HG02970 (cell line): ENCODE data around the gene MYMX.
"Not testable (repeated sequence)": the region's sequence is repeated elsewhere in the genome, so short reads cannot be mapped to it uniquely, and the experiment has no call there.

Source experiments
- ATAC-seq: cut with Tn5 transposase; IDR thresholded peaks from one replicate; pipeline ENCODE4 v1.9.1; 2021; ENCODE audit warnings: mild to moderate bottlenecking, moderate library complexity, moderate number of reproducible peaks; ENCODE audit not compliant: unreplicated experiment, low FRiP score

MYMX gene

DNA sequence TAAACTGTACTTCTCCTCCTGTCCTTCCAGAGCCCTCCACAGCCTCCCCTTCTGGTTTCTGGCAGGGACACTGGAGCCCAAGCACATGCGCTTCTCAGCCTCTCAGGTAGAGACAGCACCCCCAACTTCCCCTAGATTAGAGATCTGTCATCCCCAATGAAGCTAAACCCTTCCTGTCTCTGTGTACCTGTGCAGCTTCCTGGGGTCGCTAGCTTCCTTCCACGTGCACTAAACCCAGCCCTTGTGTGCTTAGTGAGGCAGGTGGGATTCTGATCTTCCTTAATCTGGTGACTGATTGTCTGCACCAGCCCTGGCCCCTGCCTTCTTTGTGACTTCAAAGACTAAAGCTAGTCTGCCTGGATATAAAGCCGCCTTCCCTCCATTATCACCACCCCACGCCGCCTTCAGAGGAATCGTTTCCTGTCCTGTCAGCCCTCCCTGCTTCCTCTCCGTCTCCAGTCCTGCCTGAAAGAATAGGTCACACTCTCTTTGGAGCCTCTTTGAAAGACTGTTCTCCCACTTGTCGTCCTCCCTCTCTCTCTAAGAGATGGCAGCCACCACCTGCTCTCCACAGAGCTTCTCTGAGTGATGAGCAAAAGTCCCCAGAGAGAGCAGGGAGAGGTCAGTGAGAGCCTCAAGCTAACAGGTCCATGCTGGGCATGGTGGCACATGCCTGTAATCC, 30.6 kb upstream of the MYMX start:
- ATAC-seq = no peak

DNA sequence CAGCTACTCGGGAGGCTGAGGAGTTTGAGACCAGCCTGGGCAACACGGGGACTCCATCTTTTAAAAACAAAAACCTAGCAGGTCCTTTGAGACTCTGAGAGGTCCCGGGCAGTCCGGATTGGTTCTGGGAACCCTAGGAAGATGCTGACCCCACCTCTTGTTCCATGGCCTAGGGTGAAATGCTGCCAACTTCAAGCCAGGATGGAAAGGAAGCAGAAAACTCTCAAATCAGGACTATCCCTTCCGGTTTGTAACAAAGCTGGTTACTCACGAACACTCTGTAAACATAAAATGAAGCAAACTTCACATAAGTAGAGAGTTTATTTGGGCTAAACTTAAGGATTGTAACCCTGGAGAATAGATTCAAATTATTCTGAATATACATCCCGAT, 30.1 kb upstream of the MYMX start:
- no peak for ATAC-seq

DNA sequence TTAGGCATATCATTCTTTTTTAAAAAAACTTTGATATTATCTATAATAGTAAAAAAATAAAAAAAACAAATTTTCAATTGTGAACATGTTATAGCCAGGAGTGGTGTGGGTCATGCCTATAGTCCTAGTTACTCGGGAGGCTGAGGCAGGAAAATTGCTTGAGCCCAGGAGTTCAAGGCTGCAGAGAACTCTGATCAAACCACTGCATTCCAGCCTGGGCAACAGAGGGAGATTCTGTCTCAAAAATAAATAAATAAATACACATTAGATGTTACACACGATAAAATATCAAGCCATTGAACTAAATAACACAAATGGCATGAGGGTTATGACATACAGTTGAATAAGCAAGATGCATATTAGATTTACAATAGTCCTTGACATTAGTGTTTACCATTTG, 27.9 kb upstream of the MYMX start:
- no peak for ATAC-seq

DNA sequence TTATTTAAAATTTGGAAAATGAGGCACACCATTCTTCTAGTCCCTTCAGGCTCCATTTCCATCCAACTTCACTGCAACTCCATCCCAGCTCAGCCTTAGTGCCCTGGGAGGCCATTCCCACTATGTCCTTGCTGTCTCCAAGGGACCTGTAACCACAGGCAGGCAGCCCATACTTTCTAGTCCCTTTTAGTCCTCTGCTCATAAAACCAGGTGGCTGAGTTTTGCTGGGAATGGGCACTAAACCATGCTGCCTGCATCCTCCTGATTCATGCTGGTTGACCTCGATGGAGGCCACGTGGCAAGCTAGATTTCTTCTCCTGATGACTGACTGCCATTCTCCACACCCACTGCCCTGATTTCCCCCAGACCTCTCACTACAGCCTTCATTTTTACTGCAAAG, 27.5 kb upstream of the MYMX start:
- ATAC-seq = no peak

DNA sequence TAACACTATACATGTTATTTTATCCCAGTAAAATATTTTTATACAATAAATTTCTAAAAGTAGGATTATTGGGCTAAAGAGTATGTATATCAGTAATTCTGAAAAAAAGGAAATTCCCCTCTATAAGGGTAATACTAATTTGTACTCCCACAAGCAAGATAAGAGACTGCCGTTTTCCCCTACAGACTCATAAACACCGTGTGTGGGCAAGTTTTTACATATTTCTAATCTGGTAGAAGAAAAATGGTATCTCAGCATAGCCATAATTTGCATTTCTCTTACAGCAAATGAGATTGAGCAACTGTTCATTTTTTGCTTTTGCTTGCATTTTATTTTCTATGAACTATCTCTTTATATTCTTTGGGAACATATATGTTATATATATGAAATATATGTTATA, 26.0 kb upstream of the MYMX start:
- no peak for ATAC-seq

DNA sequence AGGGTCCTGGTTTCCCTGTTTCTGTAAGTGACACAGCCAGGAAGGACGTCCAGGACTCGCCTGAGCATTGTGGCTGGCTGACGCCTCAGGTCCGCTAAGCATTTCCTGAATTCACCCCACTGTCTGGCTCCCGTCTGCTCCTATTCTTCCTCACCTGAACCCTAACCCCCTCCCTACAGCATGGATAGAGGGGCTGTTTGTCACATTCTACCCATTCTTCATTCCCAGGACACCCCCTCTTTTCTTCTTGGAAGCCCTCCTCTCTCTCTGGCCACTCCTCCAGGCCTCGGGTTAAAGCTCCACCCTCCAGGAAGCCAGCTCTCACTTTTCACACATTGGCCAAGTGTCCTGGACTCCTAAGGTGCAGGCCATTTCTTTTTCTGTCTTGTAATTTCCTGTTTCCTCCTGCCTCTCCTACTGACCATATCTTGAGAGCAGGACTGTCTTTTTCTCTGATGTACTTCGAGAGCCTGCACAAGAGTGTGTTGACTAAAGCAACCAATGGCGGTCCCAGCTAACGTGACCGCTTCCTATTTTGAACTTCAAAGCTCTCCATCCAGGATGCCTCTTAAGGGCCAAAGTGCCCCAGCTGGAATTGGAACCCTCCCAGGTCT, 24.2 kb upstream of the MYMX start:
- no peak for ATAC-seq

DNA sequence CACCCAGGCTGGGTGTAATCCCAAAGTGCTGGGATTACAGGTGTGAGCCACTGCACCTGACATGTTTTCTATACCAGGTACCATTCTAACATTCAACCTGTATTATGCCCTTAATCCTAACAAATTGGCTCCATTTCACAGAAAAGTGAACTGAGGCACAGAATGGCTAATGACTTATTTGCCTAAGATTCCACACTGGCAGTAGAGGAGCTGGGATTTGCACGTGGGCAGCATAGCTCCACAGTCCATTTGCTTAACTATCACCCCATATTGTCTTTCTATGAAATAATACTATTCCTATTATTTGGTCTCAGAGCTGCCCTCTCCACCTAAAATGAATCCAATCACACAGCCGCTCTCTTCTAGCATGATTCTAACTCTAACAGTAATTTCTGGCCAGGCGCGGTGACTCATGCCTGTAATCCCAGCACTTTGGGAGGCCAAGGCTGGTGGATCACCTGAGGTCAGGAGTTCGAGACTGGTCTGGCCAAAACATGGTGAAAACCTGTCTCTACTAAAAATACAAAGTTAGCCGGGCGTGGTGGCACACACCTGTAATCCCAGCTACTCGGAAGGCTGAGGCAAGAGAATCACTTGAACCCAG, 23.3 kb upstream of the MYMX start:
- no peak for ATAC-seq

DNA sequence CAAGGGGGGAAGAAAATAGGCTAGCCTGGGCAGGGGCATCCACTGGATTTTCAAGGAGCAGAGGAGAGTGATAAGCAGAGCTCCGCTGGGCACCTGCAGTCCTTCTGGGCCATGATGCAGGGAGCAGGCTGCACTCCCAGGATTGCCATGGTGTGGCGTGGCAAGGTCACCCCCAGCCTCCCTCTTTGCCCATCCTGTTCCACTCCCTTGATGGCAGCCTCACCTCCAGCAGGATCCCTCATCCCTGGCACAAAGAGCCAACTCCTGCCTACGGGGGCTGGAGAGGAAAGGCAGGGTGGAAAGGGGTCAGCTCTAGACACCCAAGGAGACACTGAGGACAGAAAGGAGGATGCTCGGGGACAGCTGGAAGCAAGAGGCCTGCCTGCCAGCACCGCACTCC, 22.4 kb upstream of the MYMX start:
- ATAC-seq = no peak

DNA sequence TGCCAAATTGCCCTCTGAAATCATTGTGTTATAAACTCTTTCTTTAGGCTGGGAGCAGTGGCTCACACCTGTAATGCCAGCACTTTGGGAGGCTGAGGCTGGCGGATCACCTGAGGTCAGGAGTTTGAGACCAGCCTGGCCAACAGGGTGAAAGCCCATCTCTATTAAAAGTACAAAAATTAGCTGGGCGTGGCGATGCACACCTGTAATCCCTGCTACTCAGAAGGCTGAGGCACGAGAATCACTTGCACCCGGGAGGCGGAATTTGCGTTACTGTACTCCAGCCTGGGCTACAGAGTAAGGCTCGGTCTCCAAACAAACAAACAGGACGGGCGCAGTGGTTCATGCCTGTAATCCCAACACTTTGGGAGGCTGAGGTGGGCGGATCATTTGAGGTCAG, 20.4 kb upstream of the MYMX start:
- ATAC-seq = not testable (repeated sequence)

DNA sequence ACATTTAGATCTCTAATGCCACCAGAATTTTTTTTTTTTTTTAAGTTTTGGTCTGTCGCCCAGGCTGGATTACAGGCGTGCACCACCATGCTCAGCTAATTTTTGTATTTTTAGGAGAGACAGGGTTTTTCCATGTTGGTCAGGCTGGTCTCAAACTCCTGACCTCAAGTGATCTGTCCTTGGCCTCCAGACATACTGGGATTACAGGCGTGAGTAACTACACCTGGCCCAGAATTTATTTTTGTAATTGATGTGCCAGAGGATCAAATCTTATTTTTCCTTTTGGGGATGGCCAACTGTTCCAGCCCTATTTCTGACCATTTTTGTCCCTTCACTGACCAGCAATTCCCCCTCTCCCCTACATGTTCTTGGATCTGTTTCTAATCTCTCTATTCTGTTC, 18.0 kb upstream of the MYMX start:
- ATAC-seq = no peak

DNA sequence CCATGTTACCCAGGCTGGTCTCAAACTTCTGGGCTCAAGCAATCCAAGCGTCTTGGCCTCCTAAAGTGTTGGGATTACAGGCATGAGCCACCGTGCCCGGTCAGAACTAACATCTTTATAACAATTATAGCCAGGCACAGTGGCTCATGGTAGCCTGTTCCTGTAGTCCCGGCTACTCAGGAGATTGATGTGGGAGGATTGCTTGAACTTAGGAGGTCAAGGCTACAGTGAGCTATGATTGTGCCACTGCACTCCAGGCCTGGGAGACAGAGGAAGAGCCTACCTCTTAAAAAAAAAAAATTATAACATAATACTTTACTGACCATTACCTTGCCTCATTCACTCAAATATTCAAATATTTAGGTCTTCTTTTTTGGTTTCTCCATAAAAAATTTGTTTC, 16.8 kb upstream of the MYMX start:
- ATAC-seq = no peak

DNA sequence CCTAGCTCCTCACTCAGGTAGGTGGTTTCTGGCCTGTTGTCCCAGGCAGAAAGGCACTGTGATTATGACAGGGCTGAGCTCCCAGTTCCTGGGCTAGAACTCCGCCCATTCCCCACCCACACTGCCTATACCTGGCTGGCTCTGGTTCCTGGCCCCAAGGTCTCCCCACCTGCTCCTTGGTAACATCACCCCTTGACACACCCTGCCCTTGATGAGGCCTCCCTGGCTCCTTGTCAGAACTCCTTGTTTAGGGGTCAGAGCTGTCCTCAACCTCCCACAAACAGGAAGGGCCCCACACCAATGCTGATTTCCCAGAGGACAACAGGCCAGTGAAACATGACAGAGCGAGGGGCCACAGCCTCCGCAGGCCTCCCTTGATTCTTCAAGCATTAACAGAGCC, 15.5 kb upstream of the MYMX start:
- ATAC-seq = no peak

DNA sequence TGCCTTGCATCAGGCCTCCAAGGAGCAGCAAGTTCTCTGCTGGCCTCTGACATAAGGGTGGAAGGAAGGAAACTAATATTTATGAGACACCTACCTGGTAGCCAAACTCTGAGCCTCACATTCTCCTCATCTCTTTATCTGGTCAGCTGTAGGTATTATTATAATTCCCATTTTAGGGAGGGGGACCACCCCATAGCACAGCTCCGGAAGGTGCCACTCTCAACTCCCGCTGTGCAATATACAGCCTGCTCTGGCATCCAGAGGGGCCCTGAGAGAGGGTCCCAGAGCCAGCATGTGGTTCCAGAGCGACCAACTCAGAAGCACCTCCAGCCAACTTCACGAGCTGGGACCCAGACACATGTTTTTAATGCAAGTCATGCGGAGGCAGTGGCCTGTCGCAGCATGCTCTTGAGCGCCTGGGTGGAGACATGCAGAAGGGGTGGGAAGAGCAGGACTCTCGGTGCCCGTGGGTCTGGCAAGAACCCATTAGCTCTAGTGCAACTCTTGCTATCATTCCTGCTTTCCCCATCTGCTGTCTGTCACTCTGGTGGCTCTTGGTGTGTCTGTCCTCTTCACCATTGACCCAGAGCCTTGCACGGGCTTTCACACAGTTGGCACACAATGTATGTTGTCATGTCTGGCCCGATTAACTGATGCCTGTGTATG, 15.0 kb upstream of the MYMX start:
- ATAC-seq = no peak

DNA sequence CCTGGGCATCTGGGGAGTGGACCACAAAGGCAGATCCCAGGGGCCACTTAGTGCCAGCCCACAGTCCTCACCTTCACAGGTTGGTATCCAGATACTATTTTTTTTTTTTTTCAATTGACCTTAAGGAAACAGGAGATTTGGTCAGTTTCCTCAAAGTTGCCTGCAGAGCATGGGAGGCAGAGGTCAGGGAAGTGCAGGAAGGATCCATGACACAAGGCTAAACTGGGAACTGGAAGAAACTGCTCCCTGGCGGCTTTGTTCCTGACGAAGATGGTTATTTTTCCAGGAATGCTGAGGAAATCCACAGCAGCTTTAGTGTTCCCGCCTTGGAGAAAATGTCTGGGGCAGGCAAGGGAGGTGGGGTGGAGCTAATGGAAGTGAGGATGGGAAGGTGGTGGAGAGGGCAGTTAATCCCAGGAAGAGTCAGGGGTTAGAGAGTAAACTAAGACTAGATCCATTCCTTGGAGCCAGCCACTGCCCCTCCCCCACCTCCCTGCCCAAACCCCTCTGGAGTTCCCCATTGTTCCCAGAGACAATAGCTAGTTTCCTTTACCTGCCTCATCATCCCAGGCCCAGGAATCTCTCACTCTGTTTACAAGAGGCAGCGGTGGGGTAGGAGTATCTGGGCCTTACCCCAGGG, 14.3 kb upstream of the MYMX start:
- no peak for ATAC-seq

DNA sequence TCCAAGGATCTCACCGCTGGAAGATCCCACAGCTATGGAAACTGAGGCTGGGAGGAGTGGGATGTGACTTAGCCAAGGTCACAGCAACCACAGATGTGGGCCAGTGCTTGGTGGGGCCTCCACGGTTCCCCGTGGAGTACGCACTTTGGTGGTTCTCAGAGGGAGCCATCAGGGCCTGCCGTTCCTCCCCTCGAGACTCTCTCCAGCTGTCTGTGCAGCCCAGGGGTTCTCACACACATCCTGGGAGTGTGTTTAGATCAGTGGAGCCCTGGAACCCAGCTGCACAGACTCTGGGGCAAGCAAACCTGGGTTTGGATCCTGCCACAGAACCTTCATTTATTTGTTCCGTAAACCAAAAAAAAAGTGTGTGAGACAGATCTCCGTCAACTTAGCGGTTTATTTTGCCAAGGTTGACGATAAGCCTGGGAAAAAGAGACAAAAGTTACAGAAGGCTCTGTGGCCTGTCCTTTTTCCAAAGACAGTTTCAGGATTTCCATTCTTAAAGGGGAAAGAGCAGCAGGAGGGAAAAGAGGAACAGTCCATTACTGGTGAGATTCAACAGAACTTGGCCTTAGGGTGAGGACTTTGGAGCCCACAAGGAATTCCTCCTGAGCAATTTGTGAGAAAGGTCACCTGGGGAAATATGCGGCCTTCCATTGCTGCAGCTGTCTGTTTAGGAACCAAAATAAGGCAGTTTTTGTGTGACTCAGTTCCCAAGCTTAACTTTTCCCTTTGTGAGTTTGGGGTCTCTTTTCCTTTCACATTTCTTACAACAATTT, 13.6 kb upstream of the MYMX start:
- ATAC-seq = no peak

DNA sequence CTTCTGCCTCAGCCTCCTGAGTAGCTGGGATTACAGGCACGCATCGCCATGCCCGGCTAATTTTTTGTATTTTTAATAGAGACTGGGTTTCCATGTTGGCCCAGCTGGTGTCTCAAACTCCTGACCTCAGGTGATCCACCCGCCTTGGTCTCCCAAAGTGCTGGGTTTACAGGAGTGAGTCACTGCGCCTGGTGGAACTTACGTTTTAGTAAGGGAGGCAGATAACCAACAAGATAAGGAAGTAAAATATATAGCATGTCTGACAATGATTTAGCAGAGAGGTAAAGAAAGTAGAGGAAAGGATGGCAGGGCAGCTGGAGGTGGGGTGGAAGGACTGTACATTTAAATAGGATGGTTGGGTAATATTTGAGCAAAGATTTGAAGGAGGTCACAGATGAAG, 12.8 kb upstream of the MYMX start:
- no peak for ATAC-seq

DNA sequence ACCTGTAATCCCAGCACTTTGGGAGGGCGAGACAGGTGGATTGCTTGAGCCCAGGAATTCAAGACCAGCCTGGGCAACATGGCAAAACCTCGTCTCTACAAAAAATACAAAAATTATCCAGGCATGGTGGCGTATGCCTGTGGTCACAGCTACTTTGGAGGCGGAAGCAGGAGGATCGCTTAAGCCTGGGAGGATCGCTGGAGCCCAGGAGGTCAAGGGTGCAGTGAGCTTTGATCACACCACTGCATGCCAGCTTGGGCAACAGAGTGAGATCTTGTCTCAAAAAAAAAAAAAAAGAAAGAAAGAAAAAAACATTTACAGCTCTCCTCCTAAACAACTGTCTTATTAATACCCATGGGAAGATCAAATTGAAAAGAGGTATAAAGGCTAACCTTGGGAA, 8.8 kb upstream of the MYMX start:
- no peak for ATAC-seq

DNA sequence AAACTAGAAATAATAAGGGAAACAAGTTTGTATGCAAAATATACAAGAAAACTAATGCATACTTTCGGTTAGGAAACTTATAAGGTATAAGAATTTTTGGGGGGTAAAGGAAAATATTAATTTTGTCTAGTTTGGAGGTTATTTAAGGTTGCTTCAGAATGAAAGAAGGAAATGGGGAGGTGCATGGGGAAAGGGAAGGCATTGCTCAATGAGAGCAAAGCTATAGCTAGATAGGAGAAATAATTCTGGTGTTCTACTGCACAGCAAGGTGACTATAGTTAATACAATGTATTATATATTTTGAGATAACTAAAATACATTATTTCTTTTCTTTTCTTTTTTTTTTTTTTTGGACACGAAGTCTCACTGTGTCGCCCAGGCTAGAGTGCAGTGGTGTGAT, 5.4 kb upstream of the MYMX start:
- no peak for ATAC-seq

DNA sequence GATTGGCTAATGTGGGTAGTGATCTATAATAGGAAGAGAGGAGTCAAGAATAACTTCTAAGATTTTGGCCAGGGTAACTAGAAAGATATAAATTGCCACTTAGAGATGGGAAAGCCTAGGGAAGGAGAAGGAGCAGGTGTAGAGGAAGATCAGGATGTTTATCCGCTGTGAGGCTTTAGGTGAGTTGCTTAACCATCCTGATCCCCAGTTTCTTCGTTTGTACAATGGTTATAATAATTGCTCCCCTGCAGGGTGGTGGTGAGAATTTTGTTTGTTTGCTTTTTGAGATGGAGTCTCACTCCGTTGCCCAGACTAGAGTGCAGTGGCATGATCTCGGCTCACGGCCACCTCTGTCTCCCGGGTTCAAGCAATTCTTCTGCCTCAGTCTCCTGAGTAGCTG, 2.4 kb upstream of the MYMX start:
- no peak for ATAC-seq

DNA sequence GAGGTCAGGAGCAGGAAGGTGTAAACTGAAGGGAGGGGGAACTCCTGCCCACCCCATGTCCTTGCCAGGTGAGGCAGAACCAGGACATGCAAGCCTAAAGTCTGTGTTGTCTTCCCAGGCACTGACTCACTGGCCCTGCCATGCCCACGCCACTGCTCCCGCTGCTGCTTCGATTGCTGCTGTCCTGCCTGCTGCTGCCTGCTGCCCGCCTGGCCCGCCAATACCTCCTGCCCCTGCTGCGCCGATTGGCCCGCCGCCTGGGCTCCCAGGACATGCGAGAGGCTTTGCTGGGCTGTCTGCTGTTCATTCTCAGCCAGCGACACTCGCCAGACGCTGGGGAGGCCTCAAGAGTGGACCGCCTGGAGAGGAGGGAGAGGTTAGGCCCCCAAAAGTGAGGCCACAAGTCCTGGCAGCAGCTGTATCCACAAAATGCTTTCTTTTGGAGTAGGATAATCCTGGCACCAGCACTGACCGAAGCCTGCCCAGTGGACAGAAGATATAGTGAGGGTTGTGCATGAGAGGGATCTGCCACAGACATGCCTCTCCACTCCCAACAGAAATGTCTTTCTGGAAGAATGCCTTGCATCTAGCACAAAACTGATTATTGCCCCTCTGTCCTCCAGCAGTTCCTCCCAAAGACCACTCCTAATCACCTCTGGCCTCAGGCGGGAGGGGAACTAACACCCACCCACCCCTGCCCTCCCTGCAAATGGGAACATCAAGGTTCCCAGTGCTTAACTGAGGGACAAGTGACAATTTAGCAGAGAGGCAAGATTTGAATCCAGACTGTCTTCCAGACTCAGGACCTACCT, 812 bp downstream of the MYMX start:
- ATAC-seq = no peak
